Fibroblast of the aortic adventitia (primary cell): ENCODE data around the gene CSMD2. TPM values are rescaled to one million over a fixed set of nuclear protein-coding genes. Genes with fewer than 3 reads are reported as not detected.

Source experiments
- DNase-seq: peaks from one replicate; pipeline ENCODE4 v3.0.0-alpha.2; 2010; ENCODE audit warnings: low read depth
- H3K4me3 ChIP-seq: 2 replicates; pipeline ENCODE4 v1.5.1; 2011; ENCODE audit warnings: low read depth, mild to moderate bottlenecking, control low read depth, low read length, moderate library complexity
- total RNA-seq: library from RNA; depleted of rRNA; stranded (reverse); fragments of >200 nt; gene quantifications from 2 replicates; pipeline ENCODE4 v1.2.3, GENCODE V29; 2012; ENCODE audit warnings: low replicate concordance
- TF ChIP-seq, protein P1 (sequence below): IDR thresholded peaks from 2 replicates; pipeline ENCODE4 v1.5.1; 2011; ENCODE audit warnings: mild to moderate bottlenecking, low read length, control low read depth, inconsistent platforms; ENCODE audit not compliant: insufficient read depth

The CSMD2 gene
- 0.82 and 6.6 TPM in 2 replicates for total RNA-seq

- H3K4me3 ChIP-seq: peak within 1 kb of the TSS; percentile 71
- DNase-seq: peak; percentile 68
- TF ChIP-seq, protein P1, sequence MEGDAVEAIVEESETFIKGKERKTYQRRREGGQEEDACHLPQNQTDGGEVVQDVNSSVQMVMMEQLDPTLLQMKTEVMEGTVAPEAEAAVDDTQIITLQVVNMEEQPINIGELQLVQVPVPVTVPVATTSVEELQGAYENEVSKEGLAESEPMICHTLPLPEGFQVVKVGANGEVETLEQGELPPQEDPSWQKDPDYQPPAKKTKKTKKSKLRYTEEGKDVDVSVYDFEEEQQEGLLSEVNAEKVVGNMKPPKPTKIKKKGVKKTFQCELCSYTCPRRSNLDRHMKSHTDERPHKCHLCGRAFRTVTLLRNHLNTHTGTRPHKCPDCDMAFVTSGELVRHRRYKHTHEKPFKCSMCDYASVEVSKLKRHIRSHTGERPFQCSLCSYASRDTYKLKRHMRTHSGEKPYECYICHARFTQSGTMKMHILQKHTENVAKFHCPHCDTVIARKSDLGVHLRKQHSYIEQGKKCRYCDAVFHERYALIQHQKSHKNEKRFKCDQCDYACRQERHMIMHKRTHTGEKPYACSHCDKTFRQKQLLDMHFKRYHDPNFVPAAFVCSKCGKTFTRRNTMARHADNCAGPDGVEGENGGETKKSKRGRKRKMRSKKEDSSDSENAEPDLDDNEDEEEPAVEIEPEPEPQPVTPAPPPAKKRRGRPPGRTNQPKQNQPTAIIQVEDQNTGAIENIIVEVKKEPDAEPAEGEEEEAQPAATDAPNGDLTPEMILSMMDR: no peak
Observed at GRCh38 chr1:34164771-34165391, at the start of gene CSMD2. Gene CSMD2 (minus strand): TSS chr1:34165230. CDS start chr1:34165097, 133 bp downstream.

- no peak for DNase-seq
- no peak overlapping the region for H3K4me3 ChIP-seq
- TF ChIP-seq, protein P1: no peak
Observed at GRCh38 chr1:34213956-34214355, 48.9 kb upstream of the CSMD2 start.

GRCh38 chr1:34212673-34213072, 47.6 kb upstream of the CSMD2 start:
- TF ChIP-seq, protein P1: no peak
- no peak overlapping the region for H3K4me3 ChIP-seq
- no peak for DNase-seq

GRCh38 chr1:34199927-34200326, 34.9 kb upstream of the CSMD2 start:
- peak; percentile 30 for DNase-seq
- TF ChIP-seq, protein P1: no peak
- no peak overlapping the region for H3K4me3 ChIP-seq

DNA sequence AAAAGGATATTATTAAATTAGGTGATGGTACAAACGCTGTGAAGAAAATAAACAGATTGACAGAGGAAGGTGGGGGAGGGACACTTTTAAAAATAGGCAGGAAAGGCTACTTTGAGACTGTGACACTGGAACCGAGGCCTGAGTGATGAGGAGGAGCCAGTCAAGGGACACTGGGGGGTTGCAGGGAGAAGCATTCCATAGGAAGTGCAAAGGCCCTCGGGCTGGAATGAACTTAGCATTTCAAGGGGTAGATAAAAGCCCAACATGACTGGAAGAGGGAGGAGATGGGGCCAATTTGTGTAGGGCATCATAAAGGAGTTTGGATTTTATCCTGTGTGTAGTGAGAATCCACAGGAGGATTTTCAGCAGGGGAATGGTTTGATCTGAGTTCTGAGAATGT, 27.6 kb upstream of the CSMD2 start:
- DNase-seq: no peak
- TF ChIP-seq, protein P1: no peak
- no peak overlapping the region for H3K4me3 ChIP-seq

- H3K4me3 ChIP-seq: no peak overlapping the region
- no peak for DNase-seq
- TF ChIP-seq, protein P1: no peak
Observed at GRCh38 chr1:34190692-34191091, 25.7 kb upstream of the CSMD2 start.

- no peak overlapping the region for H3K4me3 ChIP-seq
- DNase-seq: no peak
- TF ChIP-seq, protein P1: no peak
Observed at GRCh38 chr1:34188985-34189384, 24.0 kb upstream of the CSMD2 start.
